ENCODE data around the gene SMIM22. TPM values are rescaled to one million over a fixed set of nuclear protein-coding genes. Genes with fewer than 3 reads are reported as not detected.

SMIM22 gene
- total RNA-seq, 1 donor from 2014 or later = not detected

DNA sequence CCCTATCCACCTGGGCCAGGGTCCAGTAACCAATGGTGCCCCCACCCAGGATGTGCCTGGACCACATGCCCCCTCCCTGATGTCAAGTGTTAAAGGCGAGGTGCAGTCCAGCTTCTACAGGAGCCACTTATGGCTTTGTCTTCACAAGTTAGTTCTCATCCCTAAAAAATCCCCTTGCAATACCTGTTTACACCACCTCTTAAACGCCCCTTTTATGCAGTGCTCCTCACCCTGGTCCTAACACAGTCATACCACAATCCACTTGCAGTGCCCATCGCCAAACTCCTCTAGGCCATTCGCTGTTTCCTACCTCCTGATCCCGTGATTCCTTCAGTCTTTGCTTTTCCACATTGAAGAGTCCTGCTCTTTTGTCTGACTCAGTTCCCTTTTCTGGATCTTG is 44.8 kb downstream of the SMIM22 start:
- H3K9me3 Mint-ChIP-seq (ENCODE audit: unreplicated experiment) = no peaks in the 10 kb centered on the region
- TF ChIP-seq, protein P1, sequence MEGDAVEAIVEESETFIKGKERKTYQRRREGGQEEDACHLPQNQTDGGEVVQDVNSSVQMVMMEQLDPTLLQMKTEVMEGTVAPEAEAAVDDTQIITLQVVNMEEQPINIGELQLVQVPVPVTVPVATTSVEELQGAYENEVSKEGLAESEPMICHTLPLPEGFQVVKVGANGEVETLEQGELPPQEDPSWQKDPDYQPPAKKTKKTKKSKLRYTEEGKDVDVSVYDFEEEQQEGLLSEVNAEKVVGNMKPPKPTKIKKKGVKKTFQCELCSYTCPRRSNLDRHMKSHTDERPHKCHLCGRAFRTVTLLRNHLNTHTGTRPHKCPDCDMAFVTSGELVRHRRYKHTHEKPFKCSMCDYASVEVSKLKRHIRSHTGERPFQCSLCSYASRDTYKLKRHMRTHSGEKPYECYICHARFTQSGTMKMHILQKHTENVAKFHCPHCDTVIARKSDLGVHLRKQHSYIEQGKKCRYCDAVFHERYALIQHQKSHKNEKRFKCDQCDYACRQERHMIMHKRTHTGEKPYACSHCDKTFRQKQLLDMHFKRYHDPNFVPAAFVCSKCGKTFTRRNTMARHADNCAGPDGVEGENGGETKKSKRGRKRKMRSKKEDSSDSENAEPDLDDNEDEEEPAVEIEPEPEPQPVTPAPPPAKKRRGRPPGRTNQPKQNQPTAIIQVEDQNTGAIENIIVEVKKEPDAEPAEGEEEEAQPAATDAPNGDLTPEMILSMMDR (IDR thresholded peaks at IDR 0.05; ENCODE audit: unreplicated experiment) = no peak

DNA sequence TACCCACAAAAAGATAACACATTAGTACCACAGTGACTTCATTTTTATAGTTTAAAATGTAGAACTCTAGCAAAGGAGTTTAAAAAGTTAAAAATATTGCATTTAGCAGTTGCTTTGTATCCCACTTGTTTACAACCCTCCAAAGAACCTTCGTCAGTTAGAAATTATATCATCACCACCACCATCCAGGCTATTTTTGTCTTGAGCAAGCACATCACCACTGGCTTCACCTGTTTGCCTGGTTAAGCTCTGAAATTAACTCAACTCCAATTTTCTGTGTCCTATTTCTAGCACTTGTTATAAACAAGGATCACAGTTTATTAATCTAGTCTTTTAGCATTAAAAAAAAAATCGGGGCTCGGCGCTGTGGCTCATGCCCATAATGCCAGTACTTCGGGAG is 45.8 kb downstream of the SMIM22 start:
- Mint-ChIP-seq H3K4me1 (ENCODE audit: unreplicated experiment) (peaks cover 7% of the 10 kb centered on the region), H3K27me3 (ENCODE audit: unreplicated experiment) (peaks cover under 1% of the 10 kb centered on the region), H3K9me3 (ENCODE audit: unreplicated experiment) (no peaks in the 10 kb centered on the region), H3K36me3 (ENCODE audit: low read depth, unreplicated experiment) (peaks cover 30% of the 10 kb centered on the region), H3K27ac (ENCODE audit: unreplicated experiment) (no peak overlapping the region), H3K4me3 (ENCODE audit: unreplicated experiment) (no peak overlapping the region)
- TF ChIP-seq, protein P1 (IDR thresholded peaks at IDR 0.05; ENCODE audit: unreplicated experiment) = no peak
- DNase-seq (ENCODE audit: low spot score) = no peak

More for the DNA sequence above, 44.8 kb downstream of the SMIM22 start:
- Mint-ChIP-seq H3K36me3 (ENCODE audit: low read depth, unreplicated experiment) (peaks cover 30% of the 10 kb centered on the region), H3K4me3 (ENCODE audit: unreplicated experiment) (no peak overlapping the region), H3K27me3 (ENCODE audit: unreplicated experiment) (no peaks in the 10 kb centered on the region), H3K27ac (ENCODE audit: unreplicated experiment) (no peak overlapping the region), H3K4me1 (ENCODE audit: unreplicated experiment) (no peaks in the 10 kb centered on the region)
- DNase-seq (ENCODE audit: low spot score) = no peak

Other genes starting within 250 kb of the SMIM22 start
- gene C16orf96, start 239.0 kb upstream of the SMIM22 start, total RNA-seq (ENCODE audit: unreplicated experiment) = 0.54 TPM
- gene UBALD1, start 180.5 kb upstream of the SMIM22 start, total RNA-seq (ENCODE audit: unreplicated experiment) = 31.0 TPM
- gene MGRN1, start 170.5 kb upstream of the SMIM22 start, total RNA-seq (ENCODE audit: unreplicated experiment) = 82.5 TPM
- 43.1 TPM for gene NUDT16L1, start 101.8 kb upstream of the SMIM22 start, total RNA-seq (ENCODE audit: unreplicated experiment)
- 15.6 TPM for gene ANKS3, start 61.1 kb upstream of the SMIM22 start, total RNA-seq (ENCODE audit: unreplicated experiment)
- 0.18 TPM for gene DNAAF8, start 60.8 kb upstream of the SMIM22 start, total RNA-seq (ENCODE audit: unreplicated experiment)
- gene ZNF500, start 28.2 kb upstream of the SMIM22 start, total RNA-seq (ENCODE audit: unreplicated experiment) = 32.8 TPM
- 11.5 TPM for gene SEPTIN12, start 7.0 kb upstream of the SMIM22 start, total RNA-seq (ENCODE audit: unreplicated experiment)
- gene ROGDI, start 7.3 kb downstream of the SMIM22 start, total RNA-seq (ENCODE audit: unreplicated experiment) = 46.2 TPM
- gene GLYR1, start 51.9 kb downstream of the SMIM22 start, total RNA-seq (ENCODE audit: unreplicated experiment) = 111 TPM
- gene UBN1, start 52.1 kb downstream of the SMIM22 start, total RNA-seq (ENCODE audit: unreplicated experiment) = 36.4 TPM
- gene PPL, start 141.8 kb downstream of the SMIM22 start, total RNA-seq (ENCODE audit: unreplicated experiment) = 1.1 TPM
- 0.05 TPM for gene SEC14L5, start 163.0 kb downstream of the SMIM22 start, total RNA-seq (ENCODE audit: unreplicated experiment)
- gene NAGPA, start 238.6 kb downstream of the SMIM22 start, total RNA-seq (ENCODE audit: unreplicated experiment) = 10.2 TPM

All from endothelial cell (in vitro differentiated cells).